WTC11 (cell line): Measurements from ENCODE around the gene ABCA12.

Source experiments
- JUN ChIP-seq: sonication (generic); formaldehyde crosslinking; IDR thresholded peaks from 2 replicates; pipeline ENCODE4 v1.8.0; 2023; ENCODE audit warnings: mild to moderate bottlenecking, missing genetic modification reagents
- TF ChIP-seq, protein P1 (sequence below): fragments of 200-600 bp; IDR thresholded peaks from 2 replicates; pipeline ENCODE4 v1.8.0; 2022; ENCODE audit warnings: antibody characterized with exemption

DNA sequence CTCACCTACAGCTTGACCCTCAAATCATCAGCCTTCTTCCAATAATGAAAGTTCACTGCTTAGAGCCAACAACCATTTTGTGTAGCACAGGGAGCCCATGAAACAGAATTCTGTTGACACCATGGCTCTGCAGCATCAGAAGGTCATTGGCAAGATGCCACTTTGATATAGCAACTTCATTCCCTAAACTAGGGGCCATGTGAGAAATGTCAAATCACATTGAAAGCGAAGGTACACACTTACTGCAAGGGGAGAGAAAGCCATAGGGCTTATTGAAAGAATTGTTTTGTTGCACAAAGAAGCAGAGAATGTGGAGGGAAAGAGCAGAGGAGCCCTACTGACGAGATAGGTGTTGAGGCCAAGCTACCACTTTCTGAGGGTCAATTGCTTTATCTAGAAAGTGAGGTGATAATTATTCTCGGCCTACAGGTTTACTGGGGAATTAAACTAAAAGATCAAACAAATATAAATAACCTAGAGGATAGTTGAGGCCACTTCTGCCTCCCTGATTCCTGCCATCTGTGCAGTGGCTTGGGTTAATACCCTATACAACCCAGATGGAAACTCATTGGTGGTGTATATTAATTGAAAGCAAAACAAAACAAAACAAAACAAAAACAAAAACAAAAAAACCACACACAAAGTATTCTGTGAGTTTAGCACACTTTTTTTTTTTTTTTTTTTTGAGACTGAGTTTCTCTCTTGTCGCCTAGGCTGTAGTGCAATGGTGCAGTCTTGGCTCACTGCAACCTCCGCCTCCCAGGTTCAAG, 5.9 kb upstream of the ABCA12 start:
- TF ChIP-seq JUN (CRISPR knock-in tag) = no peak
- TF ChIP-seq, protein P1, sequence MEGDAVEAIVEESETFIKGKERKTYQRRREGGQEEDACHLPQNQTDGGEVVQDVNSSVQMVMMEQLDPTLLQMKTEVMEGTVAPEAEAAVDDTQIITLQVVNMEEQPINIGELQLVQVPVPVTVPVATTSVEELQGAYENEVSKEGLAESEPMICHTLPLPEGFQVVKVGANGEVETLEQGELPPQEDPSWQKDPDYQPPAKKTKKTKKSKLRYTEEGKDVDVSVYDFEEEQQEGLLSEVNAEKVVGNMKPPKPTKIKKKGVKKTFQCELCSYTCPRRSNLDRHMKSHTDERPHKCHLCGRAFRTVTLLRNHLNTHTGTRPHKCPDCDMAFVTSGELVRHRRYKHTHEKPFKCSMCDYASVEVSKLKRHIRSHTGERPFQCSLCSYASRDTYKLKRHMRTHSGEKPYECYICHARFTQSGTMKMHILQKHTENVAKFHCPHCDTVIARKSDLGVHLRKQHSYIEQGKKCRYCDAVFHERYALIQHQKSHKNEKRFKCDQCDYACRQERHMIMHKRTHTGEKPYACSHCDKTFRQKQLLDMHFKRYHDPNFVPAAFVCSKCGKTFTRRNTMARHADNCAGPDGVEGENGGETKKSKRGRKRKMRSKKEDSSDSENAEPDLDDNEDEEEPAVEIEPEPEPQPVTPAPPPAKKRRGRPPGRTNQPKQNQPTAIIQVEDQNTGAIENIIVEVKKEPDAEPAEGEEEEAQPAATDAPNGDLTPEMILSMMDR = no peak
